Suppressor macrophage (primary cell): ENCODE data around the gene COMT.
"Not testable (repeated sequence)": the region's sequence is repeated elsewhere in the genome, so short reads cannot be mapped to it uniquely, and the experiment has no call there.

Source experiments
- DNase-seq, 4 experiments: peaks; one replicate each; pipeline ENCODE4 v3.0.0-alpha.2; 2020 to 2022
- total RNA-seq, 17 experiments: gene quantifications; one replicate each; lab custom pipeline; 2026; ENCODE audit warnings: mixed read lengths in 6 of 17, inconsistent platforms in 3 of 17; lab: John Stamatoyannopoulos, UW

COMT gene
- 73.6 to 177 (median 104) reads per million in 17 experiments for total RNA-seq

DNA sequence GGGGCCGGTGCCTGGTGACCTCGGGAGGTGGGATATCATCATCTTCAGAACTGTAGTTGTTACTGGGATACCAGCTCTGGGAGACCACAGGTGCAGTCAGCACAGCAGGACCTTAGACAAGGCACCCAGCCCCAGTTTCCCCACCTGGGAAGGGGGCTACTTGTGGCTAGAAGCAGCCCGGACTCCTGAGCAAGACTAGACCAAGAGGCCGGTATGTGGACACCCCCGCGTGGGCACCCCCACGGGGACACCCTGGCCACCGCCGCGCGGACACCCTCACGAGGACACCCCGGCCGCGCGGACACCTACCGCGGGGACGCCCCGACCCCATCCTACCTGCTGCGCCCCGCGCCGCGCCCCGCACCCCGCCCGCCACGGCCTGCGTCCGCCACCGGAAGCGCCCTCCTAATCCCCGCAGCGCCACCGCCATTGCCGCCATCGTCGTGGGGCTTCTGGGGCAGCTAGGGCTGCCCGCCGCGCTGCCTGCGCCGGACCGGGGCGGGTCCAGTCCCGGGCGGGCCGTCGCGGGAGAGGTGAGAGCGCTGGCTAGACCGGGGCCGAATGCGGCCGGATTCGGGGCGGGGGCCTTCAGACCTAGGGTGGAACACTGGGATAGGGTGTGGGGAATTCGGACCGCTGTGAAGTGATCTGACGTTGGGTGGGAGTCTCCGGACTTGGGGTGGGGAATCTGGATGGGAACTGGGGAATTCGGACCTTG lies at the start of gene COMT, which contains the start of gene TXNRD2:
Gene COMT (plus strand): TSS at position 408 of the 718 bp plus-strand sequence. CDS start 20,755 bp downstream, outside the sequence.
Gene TXNRD2 (minus strand): TSS at position 454 of the 718 bp plus-strand sequence. CDS start 15 bp downstream, at position 439.
- DNase-seq = peak; percentile 77 to 91 (median 84)

DNA sequence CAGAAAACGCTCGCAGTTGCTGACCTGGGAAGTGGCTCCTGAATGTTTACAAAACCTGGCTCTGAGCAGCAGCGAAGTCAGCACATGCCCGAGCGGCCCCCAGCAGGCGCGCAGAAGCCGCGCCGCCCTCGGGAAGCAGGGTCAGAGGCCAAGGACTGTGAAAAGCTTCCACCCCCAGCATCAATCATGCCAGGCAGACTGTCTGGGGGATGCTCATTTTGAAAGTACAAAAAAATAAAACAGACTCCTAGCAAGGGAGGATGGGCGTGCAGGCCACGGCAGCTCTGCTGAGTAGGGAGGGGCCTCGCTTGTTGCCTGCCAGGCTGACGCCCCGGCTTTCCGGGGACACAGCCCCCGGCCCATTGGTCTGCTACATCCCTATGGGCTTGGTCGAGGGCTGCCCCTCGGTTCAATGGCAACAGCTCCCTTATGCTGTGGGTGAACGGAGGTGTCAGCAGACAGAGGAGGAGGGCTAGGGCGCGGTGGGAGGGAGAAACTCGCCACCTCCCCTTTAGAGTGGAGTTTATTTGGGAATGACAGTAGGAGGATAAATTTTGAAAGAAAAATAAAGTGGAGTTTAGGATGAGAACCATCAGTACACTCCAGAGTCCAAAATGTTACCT lies 49.2 kb upstream of the COMT start:
- DNase-seq = no peak

DNA sequence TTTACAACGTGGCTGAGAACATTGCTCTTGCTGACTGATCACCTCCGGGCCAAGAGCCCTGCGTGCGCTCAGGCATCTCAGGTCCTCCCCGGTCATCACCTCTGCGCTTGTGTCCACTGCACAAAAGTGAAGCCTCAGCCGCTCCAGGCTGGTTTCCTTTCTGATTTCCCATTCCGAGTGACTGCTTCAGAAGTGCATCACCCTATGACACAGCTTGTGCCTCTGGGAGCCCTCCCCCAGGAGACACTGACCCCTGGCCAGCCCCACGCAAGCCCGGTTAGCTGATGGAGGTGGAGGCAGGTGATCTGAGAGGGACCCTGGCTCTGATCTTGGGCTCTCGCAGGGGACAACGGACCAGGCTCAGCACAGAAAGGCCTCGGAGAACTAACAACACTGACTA lies 48.6 kb upstream of the COMT start:
- DNase-seq = no peak

DNA sequence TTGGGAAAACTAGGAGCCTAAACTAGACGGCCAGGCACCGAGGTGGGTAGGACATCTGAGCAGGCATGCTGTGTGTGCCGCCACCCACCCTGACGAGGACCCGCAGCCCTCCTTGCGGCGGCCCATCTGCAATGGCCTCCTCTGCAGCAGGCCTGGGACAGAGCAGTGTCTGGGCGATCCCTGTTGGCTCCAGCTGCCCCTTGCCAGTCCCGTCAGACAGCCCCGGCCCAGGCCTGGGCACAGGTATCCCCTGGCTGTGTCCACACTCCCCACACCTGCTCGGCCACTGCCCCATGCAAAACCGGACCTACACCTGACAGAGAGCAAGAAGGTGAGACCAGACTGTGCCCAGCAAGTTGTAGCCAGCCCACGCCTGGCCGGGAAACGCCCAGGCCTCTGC lies 48.2 kb upstream of the COMT start:
- DNase-seq = no peak

DNA sequence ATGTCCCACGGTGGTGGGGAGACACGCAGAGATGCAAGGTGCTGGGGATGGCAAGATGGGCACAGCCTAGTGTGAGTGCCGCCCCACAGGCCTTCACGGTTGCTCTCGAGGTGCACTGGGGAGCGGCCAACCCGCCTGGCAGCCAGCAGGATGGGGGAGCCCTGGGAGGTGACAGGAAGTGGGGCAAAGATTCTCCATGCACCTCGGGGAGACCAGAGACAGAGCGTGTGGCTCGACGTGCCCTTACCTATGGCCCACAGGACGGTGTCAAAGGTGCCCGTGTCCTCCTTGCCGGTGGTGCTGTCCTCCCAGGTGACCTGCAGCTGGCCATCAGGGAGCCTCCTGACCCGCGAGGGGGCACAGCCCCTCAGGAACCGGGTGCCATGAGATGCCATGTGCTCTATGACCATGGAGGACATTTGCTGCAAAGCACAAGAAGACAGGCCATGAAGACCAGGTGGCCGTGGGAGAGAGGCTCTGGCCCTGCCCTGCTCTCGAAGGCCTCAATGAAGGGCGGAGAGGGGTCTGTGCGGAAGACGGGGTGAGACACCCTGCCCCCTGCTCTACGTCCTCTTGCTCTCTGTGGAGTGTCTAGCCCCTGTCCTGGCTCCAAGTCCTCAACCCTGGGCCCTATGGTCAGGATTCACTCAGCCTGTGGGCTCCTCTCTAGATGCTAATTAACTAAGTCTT lies 46.3 kb upstream of the COMT start:
- no peak for DNase-seq

DNA sequence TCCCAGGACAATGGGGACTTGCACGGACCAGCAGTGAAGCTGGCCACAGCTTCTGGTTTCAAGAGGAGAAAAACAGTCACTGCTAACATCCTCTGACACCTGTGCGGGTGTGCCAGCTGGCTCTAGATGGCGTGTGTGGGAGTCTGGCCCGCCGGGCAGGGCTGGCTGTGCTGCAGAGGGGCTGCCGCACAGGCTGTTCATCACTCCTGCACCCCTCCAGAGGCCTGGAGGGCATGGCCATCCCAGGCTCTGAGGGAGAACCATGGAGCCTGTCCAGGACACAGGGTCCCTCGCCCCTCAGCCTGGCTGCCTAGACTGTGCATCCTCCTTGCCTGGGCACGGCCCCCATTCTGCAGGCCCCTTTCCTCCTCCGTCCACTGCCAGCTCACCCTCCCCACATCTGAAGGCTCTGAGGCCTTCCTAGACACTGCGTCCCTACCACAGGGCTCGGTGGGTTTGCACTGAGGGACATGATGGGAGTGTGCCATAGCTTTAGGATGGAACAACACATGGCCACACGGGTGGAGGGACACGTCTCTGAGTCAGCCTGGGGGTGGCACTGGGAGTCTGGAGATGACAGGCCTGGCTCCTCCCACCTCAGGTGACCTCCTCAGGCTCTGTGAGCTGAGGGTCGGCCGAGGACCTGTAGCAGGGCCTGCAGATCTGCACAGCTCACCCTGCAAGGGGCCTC lies 44.8 kb upstream of the COMT start:
- DNase-seq = no peak

DNA sequence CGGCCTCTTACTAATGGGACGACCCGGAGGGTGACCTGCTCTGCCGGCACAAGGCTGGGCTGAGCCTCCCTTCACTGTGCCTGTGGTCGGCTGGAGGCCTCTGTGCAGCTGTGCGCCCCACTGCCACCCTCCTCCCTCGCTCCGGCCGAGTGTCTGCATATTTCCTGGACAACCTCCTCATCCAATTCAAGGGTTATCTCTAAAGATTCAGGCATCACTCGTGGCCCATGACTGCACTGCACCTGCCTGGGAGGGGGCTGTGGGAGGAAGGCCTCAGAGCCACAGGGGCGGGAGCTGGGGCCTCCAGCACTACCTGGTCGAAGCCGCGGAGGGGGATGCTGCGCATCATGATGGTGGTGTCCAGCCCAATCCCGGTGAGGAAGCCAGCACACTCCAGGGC lies 43.8 kb upstream of the COMT start:
- DNase-seq = no peak

DNA sequence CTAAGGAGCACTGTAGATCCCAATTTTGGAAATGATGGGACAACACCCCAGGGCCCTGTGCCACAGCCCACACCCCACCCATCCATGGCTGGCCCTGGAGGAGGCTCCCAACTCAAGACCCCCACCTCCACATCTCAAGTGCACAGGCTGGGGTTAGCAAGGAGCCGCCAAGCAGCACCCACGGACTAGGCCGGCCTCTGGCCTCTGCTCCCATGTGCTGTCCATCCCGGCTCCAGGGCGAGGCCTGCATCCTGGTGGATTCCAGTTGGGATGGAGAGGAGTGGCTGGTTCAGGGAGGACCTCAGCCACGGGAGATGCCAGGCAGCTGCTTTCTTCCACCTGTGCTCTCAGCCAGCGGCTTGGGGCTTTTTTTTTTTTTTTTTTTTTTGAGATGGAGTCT lies 43.4 kb upstream of the COMT start:
- no peak for DNase-seq

DNA sequence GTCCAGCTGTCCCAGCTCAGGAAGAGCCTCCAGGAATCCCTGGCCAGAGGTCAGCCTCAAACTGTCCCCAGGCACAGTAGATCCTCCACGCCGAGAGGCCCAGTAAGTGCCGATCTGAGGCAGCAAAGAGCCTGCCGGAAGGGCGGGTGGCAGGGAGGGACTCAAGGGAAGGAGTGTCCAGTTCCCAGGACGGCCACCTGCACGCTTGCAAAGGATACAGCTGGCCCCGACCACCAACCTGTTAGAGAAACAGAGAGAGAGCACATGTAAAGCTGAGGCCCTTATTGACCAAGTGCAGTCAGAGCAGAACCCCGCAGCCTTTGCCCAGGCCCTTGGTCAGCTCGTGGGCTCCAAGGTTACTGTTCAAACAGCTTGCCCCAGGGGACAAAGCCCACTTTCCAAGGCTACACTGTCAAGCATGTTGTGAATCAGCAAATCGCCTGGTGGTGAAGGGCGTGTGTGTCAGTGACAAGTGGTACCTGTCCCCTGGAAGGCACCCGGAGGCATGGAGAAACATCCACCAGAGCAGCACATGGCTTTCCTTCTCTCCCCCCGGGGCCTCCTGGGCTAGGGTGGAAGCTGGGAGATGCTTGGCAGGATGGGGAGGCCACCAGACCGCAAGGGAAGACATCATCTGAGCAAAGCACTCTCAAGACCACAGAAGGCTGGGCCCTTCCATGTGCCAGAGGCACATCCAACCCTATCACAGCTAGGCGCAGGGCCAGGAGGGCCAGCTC lies 42.6 kb upstream of the COMT start:
- no peak for DNase-seq

DNA sequence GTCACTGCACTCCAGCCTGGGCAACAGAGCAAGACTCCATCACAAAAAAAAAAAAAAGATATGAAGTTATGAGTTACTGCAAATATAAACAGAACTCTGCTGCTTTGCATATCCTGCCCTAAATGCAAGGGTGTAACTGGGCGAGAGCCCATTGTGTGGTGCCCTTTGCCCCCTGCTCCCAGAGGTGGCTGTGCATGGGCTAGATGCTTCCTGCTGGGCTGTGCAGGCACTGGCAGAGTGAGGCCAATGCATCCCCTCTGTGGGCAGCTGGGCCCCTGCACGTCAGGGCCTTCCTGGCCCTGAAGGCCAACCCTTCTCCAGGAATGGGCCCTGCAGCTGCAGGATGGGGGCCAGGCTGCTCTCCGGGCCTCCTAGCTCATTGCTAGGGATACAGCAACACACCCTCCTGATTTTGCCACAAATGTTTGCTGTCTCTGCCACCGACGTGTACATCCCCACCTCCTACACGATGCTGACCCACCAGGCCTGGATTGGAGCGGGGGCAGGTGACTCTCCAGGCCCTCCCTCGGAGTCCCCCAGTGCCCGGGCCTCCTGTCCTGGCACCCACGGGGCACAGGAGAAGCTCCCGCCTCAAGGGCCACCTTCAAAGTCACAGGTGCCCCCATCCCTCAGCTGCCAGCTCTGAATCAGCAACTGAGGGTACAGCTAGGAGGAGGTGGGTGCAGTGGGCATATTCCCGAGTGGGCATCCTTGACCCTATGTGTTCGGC lies 40.7 kb upstream of the COMT start:
- no peak for DNase-seq

DNA sequence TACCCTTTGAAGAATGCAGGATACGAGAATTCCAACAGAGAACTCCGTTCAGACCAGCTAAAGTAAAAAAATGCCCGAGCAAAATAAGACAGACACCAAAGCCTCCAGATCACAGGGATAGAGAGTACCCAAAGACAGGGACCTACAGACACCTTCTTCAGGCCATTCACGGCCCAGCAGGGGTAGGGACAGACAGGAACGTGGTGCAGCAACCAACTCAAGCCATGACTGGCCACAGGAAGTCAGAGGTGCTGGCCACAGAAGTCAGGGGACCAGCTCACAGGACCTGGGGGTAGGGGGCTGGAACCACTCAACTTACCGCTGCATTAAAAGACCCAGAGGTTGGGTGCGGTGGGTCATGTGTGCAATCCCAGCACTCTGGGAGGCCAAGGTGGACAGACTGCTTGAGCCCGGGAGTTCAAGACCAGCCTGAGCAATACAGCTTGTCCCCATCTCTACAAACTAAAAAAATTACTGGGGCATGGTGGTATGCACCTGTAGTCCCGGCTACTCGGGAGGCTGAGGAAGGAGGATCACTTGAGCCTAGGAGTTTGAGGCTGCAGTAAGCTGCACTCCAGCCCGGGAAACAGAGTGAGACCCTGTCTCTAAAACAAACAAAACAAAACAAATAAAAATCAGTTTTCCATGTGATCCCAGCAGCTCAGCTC lies 39.9 kb upstream of the COMT start:
- DNase-seq = no peak

DNA sequence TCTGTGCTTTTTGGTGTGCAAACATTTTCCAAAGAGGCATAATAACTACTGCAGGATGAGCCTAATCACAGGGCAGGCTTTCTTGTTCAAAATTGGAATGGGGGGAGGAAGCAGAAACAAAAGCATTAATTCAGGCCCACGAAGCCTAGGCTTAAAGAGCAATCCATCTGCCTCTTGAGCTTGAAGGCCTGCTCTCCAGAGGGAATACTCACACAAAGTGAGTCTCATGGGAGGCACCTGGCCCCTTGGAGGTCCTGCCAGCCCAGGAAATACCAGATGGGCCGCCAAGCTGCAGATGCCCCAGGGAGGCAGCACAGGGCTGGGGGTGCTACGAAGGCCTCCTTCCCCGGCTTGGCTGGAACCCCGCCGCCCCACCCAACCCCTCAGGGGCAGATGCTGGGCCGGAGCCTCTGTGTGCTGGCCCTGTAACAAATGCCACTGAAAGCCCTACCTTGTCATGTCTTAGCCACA lies 39.3 kb upstream of the COMT start:
- no peak for DNase-seq

DNA sequence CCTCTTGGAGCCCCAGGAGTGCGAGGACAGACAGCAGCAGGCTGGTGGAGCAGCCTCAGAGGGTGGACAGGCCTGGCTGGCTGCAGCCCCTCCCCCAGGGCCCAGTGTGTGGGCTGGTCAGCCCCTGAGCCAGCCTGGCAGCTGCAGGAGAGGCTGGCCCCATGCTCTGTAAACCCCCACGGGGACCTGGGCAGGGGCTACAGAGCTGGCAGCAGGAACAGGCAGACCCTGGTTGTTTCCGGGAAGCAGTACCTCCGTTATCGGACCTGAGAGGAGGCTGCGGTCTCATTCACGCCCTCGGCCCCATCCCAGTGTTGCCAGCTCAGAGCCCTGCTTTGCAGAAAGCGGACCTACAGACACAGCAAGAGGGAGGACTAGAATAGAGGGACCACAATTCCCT lies 38.5 kb upstream of the COMT start:
- DNase-seq = no peak

DNA sequence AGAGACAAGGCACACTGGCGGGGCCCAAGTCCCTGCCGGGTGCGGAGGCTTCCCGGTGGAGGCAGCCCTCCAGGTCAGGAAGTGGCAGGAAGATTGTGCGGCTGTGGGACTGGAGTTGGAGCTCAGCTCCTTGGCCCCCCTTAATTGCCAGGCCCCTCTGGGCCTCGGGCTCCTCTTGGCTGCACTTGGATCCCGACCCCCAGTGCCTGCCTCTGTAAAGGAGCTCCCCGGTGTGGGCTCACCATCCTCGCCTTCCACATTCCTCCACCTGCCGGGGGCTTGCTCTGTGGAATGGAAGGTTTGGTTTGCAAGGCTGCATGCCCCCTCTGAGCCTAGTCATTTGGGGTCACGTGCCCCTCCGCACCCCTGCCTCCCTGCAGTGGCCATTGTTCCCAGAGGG lies 38.1 kb upstream of the COMT start:
- no peak for DNase-seq

DNA sequence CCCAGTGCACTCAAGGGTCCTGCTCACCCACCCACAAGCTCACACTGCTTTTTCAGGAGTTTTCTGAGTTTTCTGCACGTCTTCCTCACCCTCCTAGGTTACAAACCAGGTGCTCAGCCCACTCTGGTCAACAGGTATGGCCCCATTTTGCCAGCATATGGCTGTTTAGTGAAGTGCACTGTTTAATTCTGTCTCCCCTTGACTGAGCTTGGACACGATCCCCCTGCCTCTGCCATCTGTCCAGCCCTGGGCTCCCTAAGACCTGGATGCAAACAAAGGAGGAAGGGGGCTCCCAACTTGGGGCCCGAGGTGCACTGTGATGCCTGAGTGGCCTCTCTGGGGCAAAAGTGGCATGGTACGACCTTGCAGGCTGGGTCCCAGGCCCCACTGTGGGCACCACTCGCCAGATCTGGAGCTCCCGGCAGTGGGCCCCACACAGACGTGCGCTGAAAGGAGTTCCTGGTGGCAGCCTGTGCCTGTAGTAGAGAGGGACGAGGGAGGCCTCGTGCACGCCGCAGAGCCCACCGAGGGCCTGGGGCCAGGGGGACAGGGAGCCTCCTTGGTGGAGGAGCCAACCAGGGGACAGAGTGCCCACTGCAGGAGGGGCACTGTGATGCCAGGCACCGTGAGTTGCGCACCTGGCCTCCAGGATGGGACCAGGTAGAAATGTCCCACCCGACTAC lies 37.3 kb upstream of the COMT start:
- no peak for DNase-seq

DNA sequence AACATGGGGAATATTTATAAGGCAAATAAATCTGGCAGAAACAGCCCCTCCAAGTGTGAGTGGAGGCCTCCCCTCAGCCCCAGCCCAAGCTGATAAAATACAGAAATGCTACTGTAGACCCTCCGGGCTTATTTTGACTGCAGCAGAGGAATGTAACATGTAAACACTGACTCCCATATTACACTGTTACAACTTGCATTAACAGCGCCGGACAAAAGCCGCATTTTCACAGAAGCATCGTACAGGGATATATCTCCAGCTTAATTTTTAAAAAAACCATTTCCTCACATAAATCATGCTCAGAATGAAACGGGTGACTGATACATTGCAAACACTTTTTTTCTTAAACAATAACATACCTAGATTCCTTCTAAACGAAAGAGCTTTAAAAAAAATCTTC lies 36.6 kb upstream of the COMT start:
- no peak for DNase-seq

DNA sequence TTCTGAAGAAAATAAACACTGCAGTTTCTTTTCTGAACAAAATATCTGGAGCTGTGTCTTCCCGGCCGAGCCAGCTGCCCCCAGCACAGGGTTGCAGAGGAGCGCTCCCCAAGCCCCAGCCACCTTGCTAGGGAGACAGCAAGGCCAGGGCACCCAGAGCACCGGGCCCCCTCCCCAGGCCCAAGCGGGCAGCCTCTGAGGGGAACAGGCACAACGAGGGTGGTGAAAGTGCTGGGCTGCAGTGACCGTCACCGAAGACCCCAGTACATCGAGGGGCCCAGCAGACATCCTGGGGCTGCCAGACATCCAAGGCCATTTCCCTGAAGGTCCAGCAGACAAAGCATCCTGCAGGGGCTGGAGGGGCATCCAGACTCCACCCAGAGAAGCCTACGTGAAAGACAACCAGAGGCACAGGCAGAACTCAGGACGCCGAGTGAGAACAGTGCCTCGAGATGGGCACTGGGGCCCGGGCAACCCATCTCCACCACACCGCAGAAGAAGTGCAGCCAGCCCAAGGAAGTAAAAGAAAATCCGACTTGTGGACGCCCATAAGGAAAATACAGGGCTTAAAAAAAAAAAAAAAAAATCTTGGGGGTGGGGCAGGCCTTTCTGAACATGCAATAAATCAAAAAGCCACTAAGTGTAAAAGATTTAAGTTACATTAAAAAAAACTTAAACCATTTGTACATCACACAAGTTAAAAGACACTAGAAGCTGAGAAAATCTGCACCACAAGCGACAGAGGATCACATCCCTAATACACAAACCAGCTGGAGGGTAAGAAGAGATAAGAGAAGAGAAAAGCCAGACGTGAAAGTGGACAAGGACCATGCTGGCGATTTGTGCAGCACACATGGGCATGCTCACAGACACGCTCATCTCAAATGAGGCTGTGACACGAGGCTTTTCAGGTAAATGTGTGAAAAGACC lies 36.0 kb upstream of the COMT start:
- DNase-seq = no peak

DNA sequence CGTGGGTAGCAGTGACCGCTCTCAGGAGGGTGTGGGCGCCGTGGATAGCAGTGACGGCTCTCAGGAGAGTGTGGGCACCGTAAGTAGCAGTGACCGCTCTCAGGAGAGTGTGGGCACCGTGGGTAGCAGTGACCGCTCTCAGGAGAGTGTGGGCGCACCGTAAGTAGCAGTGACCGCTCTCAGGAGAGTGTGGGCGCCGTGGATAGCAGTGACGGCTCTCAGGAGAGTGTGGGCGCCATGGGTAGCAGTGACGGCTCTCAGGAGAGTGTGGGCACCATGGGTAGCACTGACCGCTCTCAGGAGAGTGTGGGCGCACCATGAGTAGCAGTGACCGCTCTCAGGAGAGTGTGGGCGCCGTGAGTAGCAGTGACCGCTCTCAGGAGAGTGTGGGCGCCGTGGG lies 34.7 kb upstream of the COMT start:
- not testable (repeated sequence) for DNase-seq

DNA sequence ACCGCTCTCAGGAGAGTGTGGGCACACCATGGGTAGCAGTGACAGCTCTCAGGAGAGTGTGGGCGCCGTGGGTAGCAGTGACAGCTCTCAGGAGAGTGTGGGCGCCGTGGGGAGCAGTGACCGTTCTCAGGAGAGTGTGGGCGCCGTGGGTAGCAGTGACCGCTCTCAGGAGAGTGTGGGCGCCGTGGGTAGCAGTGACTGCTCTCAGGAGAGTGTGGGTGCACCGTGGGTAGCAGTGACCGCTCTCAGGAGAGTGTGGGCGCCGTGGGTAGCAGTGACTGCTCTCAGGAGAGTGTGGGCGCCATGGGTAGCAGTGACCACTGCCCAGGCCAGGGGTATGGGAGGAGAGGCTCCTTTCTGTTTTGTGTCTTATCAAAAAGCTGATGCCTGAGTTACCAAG lies 33.7 kb upstream of the COMT start:
- DNase-seq = not testable (repeated sequence)
